Stimulated activated CD8-positive, alpha-beta memory T cell treated with anti-CD3 and anti-CD28 coated beads, Interleukin-4, amount 100 ng/mL, for 48 hours (primary cell): Measurements from ENCODE around the gene SP6.

Experiments
- DNase-seq: peaks from one replicate; pipeline ENCODE4 v3.0.0-alpha.2; 2020

The SP6 gene

DNA sequence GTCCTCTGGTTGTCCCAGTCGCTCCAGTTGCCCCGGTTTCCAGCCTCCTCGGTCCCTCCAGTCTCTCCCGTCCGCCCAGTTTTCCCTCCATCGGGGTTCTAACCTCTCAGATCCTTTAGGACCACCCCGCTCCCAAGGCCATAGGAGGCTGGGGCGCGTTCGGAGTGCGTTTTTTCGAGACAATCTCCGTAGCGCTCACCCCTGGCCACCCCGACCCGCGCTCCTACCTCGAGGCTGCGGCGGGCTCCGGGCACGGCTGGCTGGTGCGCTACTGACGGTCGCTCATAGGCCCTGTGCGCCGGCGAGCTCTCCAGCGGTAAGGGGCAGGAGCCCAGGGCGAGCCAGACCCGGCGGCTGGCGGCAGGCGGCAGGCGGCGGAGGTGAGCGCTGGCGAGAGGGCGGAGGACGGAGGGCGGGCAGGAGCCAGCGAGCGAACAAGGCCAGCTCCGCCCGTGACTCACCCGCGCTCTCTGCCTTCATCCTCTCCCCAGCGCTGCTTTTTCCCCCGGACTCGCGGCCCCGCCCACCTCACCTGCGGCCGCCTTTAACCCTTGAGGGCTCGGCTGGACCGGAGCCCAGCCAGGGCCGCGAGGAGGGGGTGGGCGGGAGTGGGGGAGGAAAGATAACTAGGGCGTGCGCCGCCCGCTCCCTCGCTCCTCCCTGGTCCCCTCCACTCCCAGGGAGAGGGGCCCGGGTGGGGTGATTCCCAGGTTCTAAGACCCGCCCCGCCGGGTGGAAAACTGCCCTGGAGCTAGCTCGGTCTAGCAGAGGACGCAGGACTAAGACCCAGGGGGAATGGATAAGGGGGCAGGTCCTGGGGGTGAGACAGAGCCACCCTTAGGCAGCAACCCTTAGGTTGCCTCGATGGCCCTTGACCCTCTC lies at the start of gene SP6:
TSS of gene SP6 (minus strand) at position 472 of the 882 bp plus-strand sequence. CDS start 2,734 bp downstream, outside the sequence.
- DNase-seq = peak; percentile 80

DNA sequence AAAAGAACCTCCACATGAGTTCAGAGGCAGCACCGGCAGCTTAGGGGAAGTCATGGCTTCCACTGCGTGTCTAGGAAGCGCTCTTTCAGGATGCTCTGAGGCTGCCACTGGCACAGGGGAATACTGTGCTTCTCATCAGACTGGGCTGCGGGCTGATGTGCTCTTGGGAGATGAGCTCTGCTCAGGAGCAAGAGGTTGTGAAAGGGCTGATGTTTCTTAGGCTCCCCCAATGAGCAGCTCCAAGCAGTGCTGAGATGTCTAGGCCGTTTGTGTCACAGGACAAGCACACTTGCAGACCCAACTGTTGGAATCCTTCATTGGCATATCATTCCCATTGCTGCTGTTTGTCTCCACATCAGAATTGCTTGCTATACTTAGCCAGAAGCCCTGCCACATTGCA lies 48.7 kb upstream of the SP6 start:
- DNase-seq = no peak

DNA sequence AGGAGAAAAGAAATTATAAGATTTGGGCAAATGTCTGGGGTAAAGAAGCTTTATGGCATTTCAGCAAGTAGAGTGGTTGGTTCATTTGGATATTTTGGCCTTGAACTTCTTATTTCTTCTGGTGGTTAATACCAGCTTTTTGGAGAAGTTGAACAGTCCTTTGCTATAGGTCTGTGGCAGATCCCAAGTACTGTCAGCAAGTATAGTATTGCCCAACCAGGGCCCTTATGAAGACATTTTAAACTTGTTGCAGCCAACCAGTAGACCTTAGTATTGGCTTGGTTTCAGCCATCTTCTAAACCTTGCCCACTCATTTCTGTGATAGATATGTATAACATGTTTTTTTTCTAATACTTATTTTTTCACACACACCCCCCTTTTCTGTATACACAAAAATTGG lies 47.3 kb upstream of the SP6 start:
- DNase-seq = no peak

DNA sequence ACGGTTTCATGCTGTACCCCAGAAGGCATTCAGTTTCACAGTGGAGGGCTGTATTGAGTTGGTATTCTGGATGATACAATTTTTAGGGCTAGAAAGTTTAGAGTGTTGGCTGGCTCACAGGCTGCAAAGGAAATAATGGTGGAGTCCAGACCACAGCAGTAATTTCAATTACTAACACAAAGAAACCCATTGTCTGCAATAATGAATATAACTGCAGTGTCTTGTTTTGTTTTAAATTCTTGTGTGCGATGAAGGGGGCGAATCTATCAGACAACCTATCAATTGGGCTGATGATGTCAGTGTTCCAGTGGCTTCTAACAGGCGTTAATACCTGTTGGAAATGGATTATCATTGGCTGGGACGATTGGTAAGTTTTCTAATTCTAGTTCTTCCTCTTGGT lies 46.6 kb upstream of the SP6 start:
- no peak for DNase-seq

DNA sequence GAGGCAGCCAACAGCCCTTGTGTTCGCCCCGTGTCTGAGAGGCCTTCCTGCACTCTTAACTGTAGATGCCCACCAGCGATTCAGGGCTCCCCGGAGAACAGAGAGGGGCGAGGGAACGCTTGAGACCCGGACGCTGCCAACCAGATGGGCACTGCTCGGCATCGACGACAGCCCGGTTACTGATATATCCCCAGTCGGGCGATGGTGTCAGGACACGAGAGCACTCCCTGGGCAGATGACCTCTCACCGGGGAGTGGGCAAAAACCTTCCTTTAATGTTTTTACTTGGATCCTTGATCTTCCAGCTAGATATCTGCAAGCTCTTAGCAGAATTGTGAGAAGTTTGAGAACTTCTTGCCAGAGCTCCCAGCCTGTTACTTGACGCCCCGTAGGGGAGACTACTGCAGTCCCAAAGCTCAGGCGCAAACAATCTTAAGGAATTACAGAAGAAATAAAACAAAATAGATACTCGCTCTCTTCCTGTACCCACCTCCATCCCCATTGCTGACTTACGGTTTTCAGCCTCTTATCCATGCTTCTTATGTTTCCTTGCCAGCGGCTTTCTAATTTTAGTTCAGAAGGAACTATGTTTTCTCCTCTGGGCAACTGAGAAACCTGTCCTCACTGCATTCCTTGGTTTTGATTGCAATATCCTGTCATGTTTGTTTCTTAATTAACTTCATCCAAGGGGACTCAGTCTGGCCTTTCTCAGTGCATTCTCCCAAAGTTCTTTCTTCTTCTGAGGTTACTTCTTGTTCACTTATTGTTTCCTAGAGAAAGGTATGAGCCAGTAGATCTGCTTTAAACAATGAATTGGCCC lies 45.9 kb upstream of the SP6 start:
- no peak for DNase-seq

DNA sequence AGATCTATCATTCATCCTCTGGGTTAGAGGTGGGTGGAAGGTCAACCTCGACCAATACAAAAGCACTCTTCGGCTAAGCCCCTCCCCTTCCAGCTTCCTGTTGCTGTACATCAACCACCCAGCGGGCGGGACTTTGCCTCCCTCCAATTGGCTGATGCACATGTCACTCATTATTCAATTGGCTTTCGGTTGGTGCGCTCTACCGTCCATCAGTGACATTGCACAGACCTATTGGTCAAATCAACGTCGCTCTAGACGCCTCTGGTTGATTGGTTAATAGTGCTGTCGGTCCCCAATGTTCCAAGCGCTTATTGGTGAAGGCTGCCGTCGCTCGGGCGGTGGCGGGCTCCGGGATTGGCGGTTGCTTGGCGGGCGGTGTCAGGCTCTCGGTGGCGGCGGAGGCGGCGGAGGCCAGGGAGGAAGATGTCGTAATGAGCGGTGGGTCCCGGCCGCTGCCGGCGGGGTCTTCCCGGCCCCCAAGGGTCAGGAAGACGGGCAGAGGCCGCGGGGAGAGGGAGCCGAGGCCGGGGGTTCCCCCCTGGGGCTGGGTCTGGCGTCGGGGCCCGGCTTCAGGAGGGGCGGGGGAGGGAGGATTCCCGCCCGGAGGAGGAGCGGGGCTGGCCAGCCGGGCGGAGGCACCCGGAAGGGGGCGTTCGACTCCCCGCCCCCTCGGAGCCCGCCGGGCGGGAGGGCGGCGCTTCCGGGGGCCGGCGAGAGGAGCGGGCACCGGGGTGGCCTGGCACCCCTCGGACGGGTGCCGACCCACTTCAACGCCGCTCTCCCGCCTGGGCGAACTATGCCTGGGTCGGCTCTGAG lies 45.1 kb upstream of the SP6 start, which contains the start of gene SP2:
TSS of gene SP2 (plus strand) at position 381 of the 816 bp plus-strand sequence. CDS start at position 432, 51 bp downstream.
- peak; percentile 100 for DNase-seq

DNA sequence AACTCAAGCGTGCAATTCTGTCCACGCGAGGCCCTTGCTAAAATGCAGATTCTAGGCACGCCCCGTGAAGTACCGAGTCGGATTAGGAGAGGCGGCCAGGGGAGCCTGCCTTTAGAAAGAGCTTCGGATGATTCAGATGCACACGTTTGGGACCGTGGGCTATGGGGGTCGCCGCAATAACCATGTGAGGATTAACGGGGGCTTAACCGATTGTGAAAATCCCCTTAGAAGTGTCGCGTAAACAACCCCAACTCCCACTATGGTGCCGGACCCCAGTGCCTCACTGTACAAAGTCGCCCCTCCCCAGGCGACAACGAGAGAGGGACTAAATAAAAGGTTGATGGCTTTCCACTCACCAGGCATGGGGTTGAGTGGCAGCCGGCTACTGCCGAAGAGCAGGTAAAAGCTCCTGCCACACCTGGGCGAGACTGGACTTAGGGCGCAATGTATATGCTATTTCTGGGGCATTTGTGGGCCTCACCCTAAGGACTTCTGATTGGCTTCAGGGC lies 44.4 kb upstream of the SP6 start:
- peak; percentile 49 for DNase-seq

DNA sequence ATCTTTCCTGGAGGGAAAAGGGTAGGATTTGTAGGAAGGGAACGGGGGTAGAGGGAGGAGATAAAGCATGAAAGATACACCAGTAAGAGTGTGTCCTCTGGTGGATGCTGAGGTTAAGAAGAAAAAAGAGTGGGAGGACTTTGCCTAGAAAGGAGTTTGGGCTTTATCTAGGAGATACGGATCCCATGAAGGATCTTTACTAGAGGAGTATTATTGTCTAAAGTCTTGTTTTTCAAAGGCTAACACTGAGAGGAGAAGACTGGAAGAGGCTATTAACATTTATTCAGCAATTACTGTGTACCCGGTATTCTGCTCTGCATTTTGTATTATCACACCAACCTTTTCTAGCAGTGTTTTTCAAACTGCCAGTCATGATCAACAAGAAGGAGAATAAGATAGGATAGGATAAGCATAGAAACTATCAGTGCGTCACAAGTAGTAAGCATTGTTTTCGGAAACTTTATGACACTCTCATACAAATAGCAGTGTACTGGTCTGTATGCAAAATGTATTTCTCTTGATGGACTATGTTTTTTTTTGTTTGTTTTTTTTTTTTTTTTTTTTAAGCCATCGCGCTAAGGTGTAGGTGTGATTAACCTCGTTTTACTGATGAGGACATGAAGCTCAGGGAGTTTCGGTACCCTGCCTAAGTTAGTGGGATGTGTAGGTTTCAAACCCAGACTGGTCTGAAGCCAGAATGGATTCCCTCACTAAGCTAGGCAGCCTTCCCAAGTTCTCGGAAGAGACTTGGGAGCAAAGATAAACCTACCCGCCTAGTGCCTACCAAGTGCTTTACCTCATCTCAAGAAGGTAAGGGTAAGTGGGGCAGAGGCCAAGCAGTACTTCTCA lies 43.8 kb upstream of the SP6 start:
- DNase-seq = no peak

DNA sequence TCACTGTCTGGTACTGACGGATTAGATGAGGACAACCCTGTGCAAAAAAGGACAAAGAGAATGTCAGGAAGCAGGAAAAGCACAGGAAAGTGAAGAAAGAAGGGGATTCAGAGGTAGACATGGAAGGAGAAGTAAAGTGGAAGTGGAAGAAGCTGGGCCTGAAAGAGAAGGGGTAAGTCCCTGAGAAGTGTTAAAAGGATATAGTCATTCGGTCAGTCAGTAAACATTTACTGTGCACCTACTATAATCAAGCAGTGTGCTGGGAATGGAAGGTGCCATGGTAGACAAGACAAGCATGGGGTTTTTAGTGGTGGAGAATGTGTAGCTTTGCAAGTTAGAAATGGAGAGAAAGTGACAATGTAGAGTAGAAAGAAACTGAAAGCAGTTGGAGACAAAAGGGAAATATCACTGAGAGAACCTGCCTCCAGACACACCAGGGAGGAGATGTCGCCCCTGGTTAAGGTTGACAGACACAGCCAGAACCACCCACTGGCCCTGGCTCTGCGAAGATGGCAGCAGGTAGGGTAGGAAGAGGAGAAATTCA lies 40.7 kb upstream of the SP6 start:
- DNase-seq = no peak

DNA sequence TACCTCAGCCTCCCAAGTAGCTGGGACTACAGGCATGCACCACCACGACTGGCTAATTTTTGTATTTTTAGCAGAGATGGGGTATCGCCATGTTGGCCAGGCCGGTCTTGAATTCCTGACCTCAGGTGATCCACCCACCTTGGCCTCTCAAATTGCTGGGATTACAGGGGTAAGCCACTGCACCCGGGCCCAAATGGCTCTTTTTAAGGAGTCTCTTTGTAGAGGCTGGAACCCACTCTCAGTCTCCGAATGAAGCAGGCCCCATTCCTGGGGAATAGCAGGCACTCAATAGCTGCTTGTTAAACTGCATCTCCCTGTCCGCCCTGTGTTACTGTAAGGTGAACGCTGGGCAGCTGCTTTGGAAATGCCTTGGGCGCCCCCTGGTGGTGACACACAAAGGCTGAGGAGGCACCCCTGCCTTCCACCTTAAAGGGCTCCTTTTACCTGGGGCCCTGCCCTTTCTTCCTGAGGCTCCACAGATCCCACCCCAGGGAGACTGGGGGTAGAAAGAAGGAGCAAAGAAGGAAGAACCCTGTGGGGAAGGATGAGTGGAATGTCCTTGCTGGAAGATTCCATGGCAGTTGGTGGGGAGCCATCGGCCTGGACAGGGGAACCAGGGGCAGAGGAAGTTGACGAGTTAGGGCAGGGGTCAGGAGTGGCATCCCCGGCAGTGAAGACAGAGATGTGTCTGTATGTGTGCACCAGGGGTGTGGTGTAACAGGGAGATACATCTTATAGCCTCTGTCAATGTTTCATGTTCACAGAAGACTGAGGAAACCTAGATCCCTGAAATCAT lies 39.0 kb upstream of the SP6 start:
- peak; percentile 98 for DNase-seq

DNA sequence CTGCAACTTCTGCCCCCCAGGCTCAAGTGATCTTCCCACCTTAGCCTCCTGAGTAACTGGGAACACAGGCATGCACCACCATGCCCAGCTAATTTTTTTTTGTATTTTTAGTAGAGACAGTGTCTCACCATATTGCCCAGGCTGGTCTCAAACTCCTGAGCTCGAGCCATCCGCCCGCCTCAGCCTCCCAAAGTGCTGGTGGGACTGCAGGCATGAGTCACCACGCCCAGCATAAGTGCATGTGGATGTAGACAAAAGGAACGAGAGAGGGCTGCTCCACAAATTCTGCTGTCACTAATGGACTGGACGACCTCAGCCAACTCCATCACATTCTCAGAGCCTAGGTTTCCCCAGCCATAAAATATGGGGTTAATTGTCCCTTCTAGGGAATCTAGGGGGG lies 37.3 kb upstream of the SP6 start:
- DNase-seq = no peak

DNA sequence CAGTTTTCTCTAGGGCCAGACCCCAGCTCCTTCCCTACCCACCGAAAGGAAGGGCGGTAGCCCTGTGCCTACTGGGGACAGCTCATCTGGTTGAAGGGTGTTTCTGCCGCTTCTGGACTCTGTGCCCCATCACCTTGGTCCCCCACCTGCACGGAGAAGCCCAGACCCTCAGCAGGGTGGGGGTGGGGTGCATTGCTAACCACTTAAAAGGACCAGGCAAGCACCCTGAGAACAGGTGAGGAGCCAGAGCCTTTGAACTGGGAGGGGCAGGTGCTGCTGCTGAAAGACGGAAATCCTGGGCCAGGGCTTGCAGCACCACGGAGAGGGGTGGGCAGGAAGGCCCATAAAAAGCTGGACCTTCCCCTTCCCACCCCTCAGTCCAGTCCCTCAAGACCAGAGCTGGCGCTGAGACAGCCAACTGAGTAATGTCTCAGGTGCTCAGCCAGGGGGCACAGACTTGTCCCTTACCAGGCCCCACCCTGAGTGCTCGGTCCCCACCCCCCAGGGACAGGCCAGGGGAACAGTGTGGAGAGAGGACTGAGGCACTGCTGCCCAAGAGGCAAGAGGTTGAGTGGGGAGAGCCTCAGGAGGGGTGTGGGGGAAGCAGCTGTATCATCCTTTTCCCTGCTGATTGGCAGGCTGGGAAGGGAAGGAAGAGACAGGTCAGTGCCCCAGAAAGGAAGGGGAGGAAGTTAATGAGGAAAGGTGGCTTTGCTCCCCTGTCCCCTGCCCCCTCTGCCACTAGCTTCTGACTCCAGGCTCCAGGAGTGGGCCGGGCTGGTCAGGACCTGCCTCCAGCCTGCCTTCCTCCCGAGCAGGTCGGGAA lies 34.2 kb upstream of the SP6 start:
- no peak for DNase-seq

DNA sequence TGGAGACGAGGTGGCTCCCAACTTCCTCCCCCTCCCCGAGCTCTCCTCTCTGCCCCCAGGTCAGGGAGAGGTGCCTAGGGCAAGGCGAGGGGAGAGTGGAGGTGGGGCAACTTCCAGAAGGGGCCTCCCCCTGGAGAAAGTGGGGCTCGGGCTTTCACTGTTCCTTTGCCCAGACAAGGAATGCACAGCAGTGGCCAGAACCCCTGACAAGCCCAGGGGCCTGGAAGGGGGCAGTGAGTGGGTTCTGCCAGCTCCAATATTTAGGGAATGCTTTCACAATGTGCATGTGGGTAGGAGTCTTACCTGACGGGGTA lies 33.4 kb upstream of the SP6 start:
- DNase-seq = no peak

DNA sequence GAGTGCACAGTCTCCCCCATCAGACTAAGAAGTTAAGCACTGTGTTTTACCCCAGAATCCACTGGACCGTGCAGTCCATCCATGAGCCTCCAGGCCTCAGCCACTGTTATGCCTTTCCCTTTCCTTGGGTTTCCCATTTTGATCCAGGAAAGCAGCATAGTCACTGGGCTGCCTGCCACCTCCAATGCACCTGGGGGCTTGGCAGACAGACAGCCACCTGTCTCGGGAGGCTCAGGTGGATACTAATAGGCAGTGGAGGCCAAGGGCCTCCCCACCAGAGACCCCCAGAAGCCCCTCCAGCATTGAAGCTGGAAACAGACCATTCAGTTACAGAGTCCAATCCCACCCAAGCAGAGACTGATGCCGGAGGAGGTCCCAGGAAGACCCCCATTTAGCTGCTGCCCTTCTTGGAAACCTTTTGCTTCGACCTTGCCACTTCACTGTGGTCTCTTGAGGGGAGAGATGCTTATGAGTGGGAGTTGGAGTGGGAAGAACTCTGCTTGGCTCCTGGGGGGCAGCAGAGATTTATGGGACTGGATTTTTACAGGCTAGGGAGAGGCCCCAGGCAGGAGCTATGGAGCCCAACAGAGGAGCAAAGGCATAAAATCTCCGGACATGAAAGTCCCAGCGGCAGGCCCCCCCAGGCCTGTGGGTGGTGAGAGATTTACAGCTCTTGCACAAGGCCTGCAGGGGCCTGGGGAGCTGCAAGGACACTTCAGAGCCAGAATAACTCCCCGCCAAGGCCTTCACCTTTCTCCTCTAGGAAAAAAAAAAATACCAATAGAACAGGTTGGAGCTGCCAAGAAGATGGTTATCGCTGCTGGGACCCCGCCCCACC lies 32.8 kb upstream of the SP6 start:
- DNase-seq = no peak

DNA sequence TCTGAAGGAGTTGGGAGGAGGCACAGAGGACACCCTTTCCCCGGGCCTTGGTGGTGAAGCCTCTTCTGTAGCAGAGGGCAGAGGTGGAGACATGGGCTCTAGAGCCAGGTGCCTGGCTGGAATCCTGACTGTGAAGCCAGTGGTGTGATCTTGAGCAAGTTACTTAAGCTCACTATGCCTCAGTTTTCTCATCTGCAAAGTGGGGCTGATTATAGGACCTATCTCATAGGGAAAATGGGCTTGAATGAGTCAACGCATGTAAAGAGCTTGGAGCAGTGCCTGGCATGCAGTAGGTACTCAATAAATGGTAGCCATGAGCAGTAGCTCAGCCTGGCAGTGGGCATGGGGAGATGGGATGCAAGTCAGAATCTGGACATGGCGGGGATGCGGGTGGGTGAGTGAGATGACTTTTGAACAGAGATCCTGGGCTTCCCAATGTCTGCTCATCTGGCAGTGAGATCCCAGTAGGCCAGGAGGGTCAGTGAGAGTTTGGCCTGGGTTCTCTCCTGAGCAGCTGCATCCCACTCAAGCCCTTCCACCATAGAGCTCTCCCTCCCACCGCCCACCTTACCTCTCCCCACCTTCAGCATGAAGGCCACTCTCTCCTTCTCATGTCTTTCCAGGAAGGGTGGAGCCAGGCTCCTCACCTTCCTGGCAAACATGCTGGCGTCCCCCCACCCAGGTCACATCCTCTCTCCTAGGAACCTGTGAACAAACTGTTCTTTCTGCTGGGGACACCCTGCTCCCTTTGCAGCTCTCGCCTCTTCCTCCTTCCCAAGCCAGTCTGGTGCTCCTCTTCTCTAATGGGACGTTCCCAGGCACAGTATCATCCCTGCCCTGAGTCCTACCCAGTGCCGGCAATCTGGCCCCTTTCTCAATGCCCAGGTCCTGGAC lies 32.0 kb upstream of the SP6 start:
- no peak for DNase-seq

DNA sequence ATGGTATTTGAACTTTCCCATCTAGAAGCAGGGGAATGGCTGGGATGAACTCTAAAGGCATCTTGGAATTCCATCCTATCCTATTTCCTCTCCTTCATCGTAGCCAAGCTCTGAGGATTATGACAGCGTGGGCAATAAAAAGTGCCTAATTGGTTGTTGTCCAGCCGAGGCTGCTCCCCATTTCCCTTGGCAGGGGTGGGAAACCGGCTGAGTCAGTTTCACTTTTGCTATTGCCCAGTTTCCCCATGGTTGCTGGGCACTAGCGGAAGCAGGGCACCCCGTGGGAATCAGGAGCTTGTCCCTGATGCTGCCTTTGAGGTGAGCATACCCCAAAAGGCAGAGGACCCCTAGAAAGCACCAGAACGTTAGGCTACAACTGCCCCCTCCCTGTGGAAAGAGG lies 31.3 kb upstream of the SP6 start:
- no peak for DNase-seq

DNA sequence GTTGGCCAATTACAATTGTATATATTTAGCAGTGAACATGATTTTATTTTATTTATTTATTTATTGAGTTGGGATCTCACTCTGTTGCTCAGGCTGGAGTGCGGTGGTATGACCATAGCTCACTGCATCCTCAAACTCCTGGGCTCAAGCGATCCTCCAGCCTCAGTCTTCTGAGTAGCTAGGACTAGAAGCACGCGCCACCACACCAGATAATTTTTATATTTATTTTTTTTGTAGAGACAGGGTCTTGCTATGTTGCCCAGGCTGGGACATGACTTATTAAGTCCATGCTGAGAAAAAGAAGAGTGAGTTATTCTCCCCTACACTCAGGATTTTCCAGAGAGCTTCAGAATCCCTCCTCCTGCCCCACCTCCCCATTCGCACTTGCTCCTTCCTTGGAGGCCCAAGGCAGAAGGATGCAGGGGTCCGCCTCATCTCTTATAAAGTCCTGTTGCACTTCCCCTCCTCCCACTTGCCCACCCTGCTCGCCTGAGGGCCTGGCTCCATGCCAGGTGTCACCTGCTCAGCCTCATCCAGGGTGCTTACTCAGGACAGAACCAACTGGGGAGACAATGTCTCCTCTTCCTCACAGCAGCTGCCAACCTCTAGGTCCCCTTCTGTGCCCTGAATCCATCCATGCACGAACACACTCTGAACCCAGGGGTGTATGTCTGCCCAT lies 29.0 kb upstream of the SP6 start:
- no peak for DNase-seq
